HEK293 (cell line): Measurements from ENCODE around the gene FARSA.
"Not testable (repeated sequence)": the region's sequence is repeated elsewhere in the genome, so short reads cannot be mapped to it uniquely, and the experiment has no call there.

Experiments used
- CTCF ChIA-PET: fragments of 350-600 bp; formaldehyde crosslinking; extraction: SDS; loops from one replicate; lab custom pipeline; 2021; ENCODE audit warnings: antibody characterized with exemption; lab: Yijun Ruan, JAX
- POLR2A ChIA-PET: fragments of 300-600 bp; formaldehyde crosslinking; extraction: SDS; loops from one replicate; lab custom pipeline; 2020; ENCODE audit warnings: antibody characterized with exemption, inconsistent platforms; lab: Yijun Ruan, JAX
- H3K27ac ChIP-seq: fragments of 200-500 bp; sonication (Bioruptor generic); 2 replicates; pipeline ENCODE4 v1.5.1; 2014; ENCODE audit warnings: low read depth, low read length, control low read depth, inconsistent platforms; ENCODE audit errors: extremely low read depth
- H3K36me3 ChIP-seq, 2 experiments: fragments of 200-500 bp in 1 of 2; sonication (Bioruptor generic) in 1 of 2; 1 replicate in 1 of 2; 2 replicates in 1 of 2; pipeline ENCODE4 v1.5.1; 2014 to 2017; ENCODE audit warnings: inconsistent platforms in 2 of 2, low read length in 2 of 2; ENCODE audit not compliant: control insufficient read depth in 2 of 2, insufficient read depth in 1 of 2
- H3K4me1 ChIP-seq: fragments of 200-500 bp; sonication (Bioruptor generic); 2 replicates; pipeline ENCODE4 v1.5.1; 2014; ENCODE audit warnings: mild to moderate bottlenecking, low read length, inconsistent platforms; ENCODE audit not compliant: control insufficient read depth, insufficient read depth
- H3K4me3 ChIP-seq: 2 replicates; pipeline ENCODE4 v1.5.1; 2011; ENCODE audit warnings: low read depth, mild to moderate bottlenecking, control low read depth, low read length, moderate library complexity
- H3K9me3 ChIP-seq: fragments of 200-500 bp; sonication (Bioruptor generic); 2 replicates; pipeline ENCODE4 v1.5.1; 2014; ENCODE audit warnings: low read depth, low read length, inconsistent platforms; ENCODE audit not compliant: control insufficient read depth, insufficient read depth
- BCL6B ChIP-seq: fragments of 450-650 bp; formaldehyde crosslinking; IDR thresholded peaks from 2 replicates; pipeline ENCODE4 v1.5.1; 2017; ENCODE audit warnings: missing biosample characterization, missing genetic modification characterization
- EGR2 ChIP-seq: fragments of 450-650 bp; formaldehyde crosslinking; IDR thresholded peaks from 2 replicates; pipeline ENCODE4 v1.5.1; 2016; ENCODE audit warnings: low read depth, missing biosample characterization, missing genetic modification characterization
- ELK4 ChIP-seq: IDR thresholded peaks from 2 replicates; pipeline ENCODE4 v1.6.1; 2011; ENCODE audit warnings: mild to moderate bottlenecking, low read depth, low read length, borderline replicate concordance
- OSR2 ChIP-seq: fragments of 450-650 bp; formaldehyde crosslinking; IDR thresholded peaks from 2 replicates; pipeline ENCODE4 v1.5.1; 2016; ENCODE audit warnings: missing biosample characterization, missing genetic modification characterization
- SALL2 ChIP-seq: fragments of 450-650 bp; formaldehyde crosslinking; IDR thresholded peaks from 2 replicates; pipeline ENCODE4 v1.5.0; 2017; ENCODE audit warnings: missing biosample characterization, mild to moderate bottlenecking, missing genetic modification characterization, borderline replicate concordance
- SP7 ChIP-seq: fragments of 450-650 bp; formaldehyde crosslinking; IDR thresholded peaks from 2 replicates; pipeline ENCODE4 v1.5.1; 2016; ENCODE audit warnings: missing biosample characterization, missing genetic modification characterization
- WT1 ChIP-seq: fragments of 450-650 bp; formaldehyde crosslinking; IDR thresholded peaks from 2 replicates; pipeline ENCODE4 v1.5.1; 2016; ENCODE audit warnings: missing biosample characterization, missing genetic modification characterization
- ZBTB17 ChIP-seq: fragments of 450-650 bp; formaldehyde crosslinking; IDR thresholded peaks from 2 replicates; pipeline ENCODE4 v1.5.1; 2016; ENCODE audit warnings: missing biosample characterization, missing genetic modification characterization
- ZBTB21 ChIP-seq: fragments of 450-650 bp; formaldehyde crosslinking; IDR thresholded peaks from 2 replicates; pipeline ENCODE4 v1.5.1; 2017; ENCODE audit warnings: missing biosample characterization, missing genetic modification characterization
- ZFHX2 ChIP-seq: fragments of 450-650 bp; formaldehyde crosslinking; conservative IDR thresholded peaks from 2 replicates; pipeline ENCODE4 v1.5.1; 2016; ENCODE audit warnings: missing biosample characterization, missing genetic modification characterization
- ZIC2 ChIP-seq: fragments of 450-650 bp; formaldehyde crosslinking; IDR thresholded peaks from 2 replicates; pipeline ENCODE4 v1.5.1; 2016; ENCODE audit warnings: missing biosample characterization, missing genetic modification characterization
- ZNF10 ChIP-seq: fragments of 450-650 bp; formaldehyde crosslinking; IDR thresholded peaks from 2 replicates; pipeline ENCODE4 v1.5.1; 2017; ENCODE audit warnings: missing biosample characterization, missing genetic modification characterization
- ZNF133 ChIP-seq: fragments of 450-650 bp; formaldehyde crosslinking; IDR thresholded peaks from 2 replicates; pipeline ENCODE4 v1.5.1; 2016; ENCODE audit warnings: missing biosample characterization, missing genetic modification characterization
- ZNF211 ChIP-seq: fragments of 450-650 bp; formaldehyde crosslinking; IDR thresholded peaks from 2 replicates; pipeline ENCODE4 v1.5.1; 2016; ENCODE audit warnings: low read depth, missing biosample characterization, missing genetic modification characterization
- ZNF24 ChIP-seq: fragments of 450-650 bp; formaldehyde crosslinking; IDR thresholded peaks from 2 replicates; pipeline ENCODE4 v1.5.1; 2016; ENCODE audit warnings: missing biosample characterization, missing genetic modification characterization
- ZNF341 ChIP-seq: fragments of 450-650 bp; formaldehyde crosslinking; IDR thresholded peaks from 2 replicates; pipeline ENCODE4; 2016; ENCODE audit warnings: low read depth, missing biosample characterization, missing genetic modification characterization
- ZNF350 ChIP-seq: fragments of 450-650 bp; formaldehyde crosslinking; IDR thresholded peaks from 2 replicates; pipeline ENCODE4 v1.5.0; 2017; ENCODE audit warnings: missing biosample characterization, mild to moderate bottlenecking, missing genetic modification characterization
- ZNF394 ChIP-seq: fragments of 450-650 bp; formaldehyde crosslinking; IDR thresholded peaks from 2 replicates; pipeline ENCODE4 v1.5.1; 2016; ENCODE audit warnings: missing biosample characterization, missing genetic modification characterization, mild to moderate bottlenecking, moderate library complexity, borderline replicate concordance
- ZNF423 ChIP-seq: fragments of 450-650 bp; formaldehyde crosslinking; IDR thresholded peaks from 2 replicates; pipeline ENCODE4 v1.5.1; 2016; ENCODE audit warnings: missing biosample characterization, missing genetic modification characterization
- ZNF510 ChIP-seq: fragments of 450-650 bp; formaldehyde crosslinking; IDR thresholded peaks from 2 replicates; pipeline ENCODE4 v1.5.1; 2018; ENCODE audit warnings: mild to moderate bottlenecking, missing genetic modification characterization, missing biosample characterization; ENCODE audit not compliant: insufficient replicate concordance
- ZNF514 ChIP-seq: fragments of 450-650 bp; formaldehyde crosslinking; IDR thresholded peaks from 2 replicates; pipeline ENCODE4 v1.5.1; 2016; ENCODE audit warnings: missing biosample characterization, missing genetic modification characterization
- ZNF529 ChIP-seq: fragments of 450-650 bp; formaldehyde crosslinking; IDR thresholded peaks from 2 replicates; pipeline ENCODE4 v1.5.1; 2017; ENCODE audit warnings: missing genetic modification characterization, missing biosample characterization; ENCODE audit not compliant: insufficient replicate concordance
- ZNF530 ChIP-seq: fragments of 450-650 bp; formaldehyde crosslinking; IDR thresholded peaks from 2 replicates; pipeline ENCODE4 v1.5.1; 2016; ENCODE audit warnings: low read depth, missing biosample characterization, missing genetic modification characterization
- ZNF548 ChIP-seq: fragments of 450-650 bp; formaldehyde crosslinking; IDR thresholded peaks from 2 replicates; pipeline ENCODE4 v1.5.1; 2016; ENCODE audit warnings: missing biosample characterization, missing genetic modification characterization
- ZNF600 ChIP-seq: fragments of 450-650 bp; formaldehyde crosslinking; IDR thresholded peaks from 2 replicates; pipeline ENCODE4 v1.5.1; 2016; ENCODE audit warnings: missing biosample characterization, missing genetic modification characterization
- ZNF610 ChIP-seq: fragments of 450-650 bp; formaldehyde crosslinking; IDR thresholded peaks from 2 replicates; pipeline ENCODE4 v1.5.1; 2016; ENCODE audit warnings: missing biosample characterization, missing genetic modification characterization, borderline replicate concordance
- ZNF830 ChIP-seq: fragments of 450-650 bp; IDR thresholded peaks from 2 replicates; pipeline ENCODE4 v1.5.0; 2018; ENCODE audit warnings: missing biosample characterization, missing genetic modification characterization, low read depth, mild to moderate bottlenecking, moderate library complexity
- TF ChIP-seq, protein P1 (sequence below): fragments of 450-650 bp; formaldehyde crosslinking; IDR thresholded peaks from 2 replicates; pipeline ENCODE4 v1.5.1; 2016; ENCODE audit warnings: missing biosample characterization, missing genetic modification characterization

Gene FARSA

GRCh38 chr19:12918253-12918652, 15.3 kb downstream of the FARSA start (continued):
- TF ChIP-seq ZNF211 (no peak), ZNF514 (tag by site-specific recombination) (no peak)

DNA sequence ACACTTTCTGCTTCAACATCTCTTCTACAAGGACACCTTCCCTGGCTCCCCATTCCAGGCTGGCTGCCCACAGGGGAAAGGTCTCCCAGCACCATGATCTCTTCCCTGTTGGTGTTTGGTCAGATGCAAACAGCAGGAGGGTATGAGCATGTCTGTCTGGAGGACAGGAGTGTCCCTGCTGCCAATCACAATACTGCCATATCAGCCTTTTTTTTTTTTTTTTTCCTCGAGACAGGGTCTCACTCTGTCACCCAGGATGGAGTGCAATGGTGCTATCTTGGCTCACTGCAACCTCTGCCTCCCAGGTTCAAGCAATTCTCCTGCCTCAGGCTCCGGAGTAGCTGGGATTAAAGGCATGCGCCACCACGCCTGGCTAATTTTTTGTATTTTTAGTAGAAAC, 17.7 kb downstream of the FARSA start:
- POLR2A ChIA-PET = interaction anchor here (0.7 kb wide), 1 partner anchor 12 kb away, joined by 3 read pairs; no protein-coding TSS in a partner anchor
- not testable (repeated sequence) for H3K36me3 ChIP-seq, H3K27ac ChIP-seq, H3K4me3 ChIP-seq, H3K9me3 ChIP-seq
- peak; percentile 21; the same call in 1 of the 2 replicates for TF ChIP-seq ZIC2 (tag by site-specific recombination)
- CTCF ChIA-PET = interaction anchor here (0.6 kb wide), 2 partner anchors 95 to 1181 kb away, joined by 3 to 4 read pairs; no protein-coding TSS in a partner anchor
- peaks cover 13% of the 10 kb centered on the region for H3K4me1 ChIP-seq

DNA sequence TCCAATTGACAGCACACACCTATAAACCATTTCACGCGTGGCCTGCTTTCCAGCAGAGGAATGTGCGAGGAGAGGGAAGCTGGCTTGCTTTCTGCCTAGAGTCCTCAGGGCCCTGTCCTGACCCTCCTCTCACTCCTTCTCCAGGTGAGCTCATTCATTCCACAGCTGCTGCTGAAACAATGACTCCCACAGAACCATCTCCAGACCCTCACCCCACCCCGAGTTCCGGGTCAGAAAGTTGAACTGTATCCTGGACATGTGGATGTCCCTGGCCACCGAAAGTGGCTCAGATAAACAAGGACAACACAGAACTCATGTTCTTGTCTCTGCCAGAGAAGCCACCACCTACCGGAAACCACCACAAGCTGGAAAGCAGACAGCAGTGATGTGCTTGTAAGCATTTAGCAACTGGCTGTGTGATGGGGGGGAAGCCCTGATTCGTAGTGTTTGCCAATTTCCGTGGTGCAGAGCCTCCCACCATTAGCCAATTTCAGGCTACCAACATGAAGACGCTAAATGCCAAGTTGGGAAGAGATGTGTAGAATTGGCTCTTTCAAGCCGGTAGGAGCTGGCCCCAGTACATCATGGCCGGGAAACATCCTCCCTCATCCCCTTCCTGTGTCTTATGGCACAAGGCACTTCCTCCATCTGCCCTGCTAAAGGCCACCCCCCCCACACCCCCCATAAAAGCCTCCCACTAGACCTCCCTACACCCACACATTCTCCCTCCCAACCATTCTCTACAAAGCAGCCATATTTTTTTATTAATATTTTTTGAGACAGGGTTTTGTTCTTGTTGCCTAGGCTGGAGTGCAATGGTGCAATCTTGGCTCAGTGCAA, 19.4 kb downstream of the FARSA start:
- CTCF ChIA-PET = interaction anchor here (0.7 kb wide), 1 partner anchor 200 kb away, joined by 3 read pairs; no protein-coding TSS in a partner anchor
- H3K27ac ChIP-seq = peak overlapping the region; percentile 48; the same call in 1 of the 2 replicates
- TF ChIP-seq BCL6B (no peak), ZNF24 (tag by site-specific recombination) (no peak), ZNF10 (tag by site-specific recombination) (no peak), ZNF610 (tag by site-specific recombination) (no peak), EGR2 (tag by site-specific recombination) (peak; percentile 42; the same call in 1 of the 2 replicates), ZNF600 (0 out of 2 replicates have a peak, but pooled peaks have one; percentile 14), OSR2 (tag by site-specific recombination) (no peak), ZNF510 (no peak), ZNF830 (tag by site-specific recombination) (no peak), ZNF341 (tag by site-specific recombination) (no peak), ZNF514 (tag by site-specific recombination) (no peak), ZNF529 (no peak), ELK4 (no peak), ZFHX2 (tag by site-specific recombination) (peak; percentile 61; the same call in 1 of the 2 replicates), ZNF350 (tag by site-specific recombination) (no peak), ZNF133 (tag by site-specific recombination) (peak; percentile 82), SALL2 (tag by site-specific recombination) (no peak), ZBTB17 (no peak), ZNF530 (tag by site-specific recombination) (no peak), ZNF423 (tag by site-specific recombination) (no peak), ZNF548 (no peak), ZNF394 (no peak), WT1 (tag by site-specific recombination) (no peak), ZBTB21 (tag by site-specific recombination) (no peak), SP7 (no peak)
- TF ChIP-seq, protein P1, sequence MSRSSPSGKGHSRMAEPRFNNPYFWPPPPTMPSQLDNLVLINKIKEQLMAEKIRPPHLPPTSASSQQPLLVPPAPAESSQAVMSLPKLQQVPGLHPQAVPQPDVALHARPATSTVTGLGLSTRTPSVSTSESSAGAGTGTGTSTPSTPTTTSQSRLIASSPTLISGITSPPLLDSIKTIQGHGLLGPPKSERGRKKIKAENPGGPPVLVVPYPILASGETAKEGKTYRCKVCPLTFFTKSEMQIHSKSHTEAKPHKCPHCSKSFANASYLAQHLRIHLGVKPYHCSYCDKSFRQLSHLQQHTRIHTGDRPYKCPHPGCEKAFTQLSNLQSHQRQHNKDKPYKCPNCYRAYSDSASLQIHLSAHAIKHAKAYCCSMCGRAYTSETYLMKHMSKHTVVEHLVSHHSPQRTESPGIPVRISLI = no peak

More for the DNA sequence above, 19.4 kb downstream of the FARSA start:
- no peaks in the 10 kb centered on the region for H3K36me3 ChIP-seq
- H3K4me1 ChIP-seq = peaks cover 13% of the 10 kb centered on the region
- no peaks in the 10 kb centered on the region for H3K9me3 ChIP-seq
- H3K4me3 ChIP-seq = no peak overlapping the region
- POLR2A ChIA-PET = interaction anchor here (0.6 kb wide), 3 partner anchors 29 to 959 kb away, joined by 3 to 8 read pairs (median 4); no protein-coding TSS in a partner anchor
